Endothelial cell of umbilical vein (primary cell): ENCODE results near the gene FAM20A. TPM values are rescaled to one million over a fixed set of nuclear protein-coding genes. Genes with fewer than 3 reads are reported as not detected.

Source experiments
- BruUV-seq: library from RNA; stranded (reverse); fragments of 400-500 nt; replicated peaks from 2 replicates; lab custom pipeline; 2021; lab: Mats Ljungman, UMichigan
- CTCF ChIA-PET: fragments of 300-600, 350-600 bp; sonication (Branson Sonifier 250); formaldehyde crosslinking; loops from one replicate; lab custom pipeline; 2021; ENCODE audit warnings: antibody characterized with exemption, inconsistent platforms; lab: Charles Lee
- POLR2A ChIA-PET: fragments of 300-600, 350-600 bp; sonication (Branson Sonifier 250); formaldehyde crosslinking; loops from one replicate; lab custom pipeline; 2021; ENCODE audit warnings: antibody characterized with exemption, inconsistent platforms; lab: Charles Lee
- DNase-seq: peaks from one replicate; pipeline ENCODE4 v3.0.0-alpha.2; 2011; ENCODE audit warnings: low read depth, low spot score
- FAIRE-seq: peaks from 2 replicates; lab custom pipeline; 2011; peaks lifted over from hg19 to GRCh38; lab: Jason Lieb, UNC
- H2AFZ ChIP-seq: 2 replicates; pipeline ENCODE4 v1.6.0; 2012; ENCODE audit warnings: low read depth, low read length, control low read depth, inconsistent platforms
- H3K27ac ChIP-seq: 2 replicates; pipeline ENCODE4 v1.5.1; 2011; ENCODE audit warnings: low read depth, mild to moderate bottlenecking, control low read depth, low read length, moderate library complexity; ENCODE audit not compliant: insufficient read depth
- H3K27me3 ChIP-seq, 2 experiments: 2 replicates each; pipeline versions ENCODE4 v1.6.0 to v1.6.1; 2011; ENCODE audit warnings: low read length in 2 of 2, mixed read lengths in 1 of 2; ENCODE audit not compliant: control insufficient read depth in 2 of 2, insufficient read depth in 2 of 2
- H3K36me3 ChIP-seq, 2 experiments: 2 replicates in 1 of 2; 3 replicates in 1 of 2; pipeline ENCODE4 v1.5.1; 2011; ENCODE audit warnings: low read length in 2 of 2, mild to moderate bottlenecking in 1 of 2, moderate library complexity in 1 of 2; ENCODE audit not compliant: control insufficient read depth in 2 of 2, insufficient read depth in 2 of 2; ENCODE audit errors: extremely low read depth in 1 of 2
- H3K4me1 ChIP-seq: 3 replicates; pipeline ENCODE4 v1.5.1; 2011; ENCODE audit warnings: mild to moderate bottlenecking, low read length; ENCODE audit not compliant: control insufficient read depth, insufficient read depth; ENCODE audit errors: extremely low read depth
- H3K4me2 ChIP-seq: 2 replicates; pipeline ENCODE4 v1.6.1; 2011; ENCODE audit warnings: low read length, control low read depth, mixed read lengths; ENCODE audit not compliant: insufficient read depth
- H3K4me3 ChIP-seq, 3 experiments: fragments of 200-600 bp in 1 of 3; sonication (generic), shearing (Covaris generic) in 1 of 3; replicated peaks in 1 of 3; 2 replicates each; pipeline ENCODE4 v1.5.1; 2011 to 2016; ENCODE audit warnings: control low read depth in 3 of 3, low read length in 3 of 3, mild to moderate bottlenecking in 2 of 3, inconsistent platforms in 1 of 3, low read depth in 1 of 3, moderate library complexity in 1 of 3; ENCODE audit not compliant: insufficient read depth in 1 of 3
- H3K79me2 ChIP-seq: 2 replicates; pipeline ENCODE4 v1.6.0; 2012; ENCODE audit warnings: low read length, inconsistent platforms; ENCODE audit not compliant: control insufficient read depth, insufficient read depth
- H3K9ac ChIP-seq: replicated peaks from 2 replicates; pipeline ENCODE3; 2011; ENCODE audit warnings: low read length, control low read depth; ENCODE audit not compliant: insufficient read depth; ENCODE audit errors: extremely low read depth
- H3K9me1 ChIP-seq: replicated peaks from 3 replicates; pipeline ENCODE4 v1.6.0; 2011; ENCODE audit warnings: mild to moderate bottlenecking, low read length; ENCODE audit not compliant: control insufficient read depth, insufficient read depth; ENCODE audit errors: extremely low read depth
- H3K9me3 ChIP-seq: replicated peaks from 2 replicates; pipeline ENCODE4 v1.5.1; 2012; ENCODE audit warnings: low read length, inconsistent platforms; ENCODE audit not compliant: control insufficient read depth, insufficient read depth
- H4K20me1 ChIP-seq: replicated peaks from 2 replicates; pipeline ENCODE3; 2011; ENCODE audit warnings: mild to moderate bottlenecking, low read length; ENCODE audit not compliant: control insufficient read depth, insufficient read depth; ENCODE audit errors: extremely low read depth
- EZH2 ChIP-seq: IDR thresholded peaks from 2 replicates; pipeline ENCODE4 v1.6.1; 2012; ENCODE audit warnings: borderline replicate concordance, low read depth, mild to moderate bottlenecking, moderate library complexity, low read length, inconsistent platforms; ENCODE audit not compliant: severe bottlenecking
- FOS ChIP-seq: IDR thresholded peaks from 2 replicates; pipeline ENCODE4 v1.6.1; 2011; ENCODE audit warnings: mild to moderate bottlenecking, low read length, moderate library complexity, borderline replicate concordance; ENCODE audit not compliant: insufficient read depth
- GATA2 ChIP-seq: IDR thresholded peaks from 2 replicates; pipeline ENCODE4 v1.7.0; 2011; ENCODE audit warnings: low read depth, mild to moderate bottlenecking, moderate library complexity, mixed read lengths, low read length; ENCODE audit not compliant: insufficient read length, insufficient read depth
- JUN ChIP-seq: IDR thresholded peaks from 2 replicates; pipeline ENCODE4 v1.6.1; 2011; ENCODE audit warnings: borderline replicate concordance, low read depth; ENCODE audit not compliant: insufficient read length, insufficient read depth
- MYC ChIP-seq: IDR thresholded peaks from one replicate; pipeline ENCODE4 v1.6.1; 2011; ENCODE audit warnings: mild to moderate bottlenecking, low read depth, low read length
- POLR2A ChIP-seq: IDR thresholded peaks from 2 replicates; pipeline ENCODE4 v1.6.1; 2012; ENCODE audit warnings: low read depth, mild to moderate bottlenecking, control low read depth, low read length
- POLR2AphosphoS5 ChIP-seq: IDR thresholded peaks from 2 replicates; pipeline ENCODE4 v1.6.1; 2012; ENCODE audit warnings: low read depth, mild to moderate bottlenecking, control low read depth, low read length, moderate library complexity; ENCODE audit not compliant: insufficient read depth
- dilution Hi-C: fragments of 300-500 bp; cut with MboI; formaldehyde crosslinking; loops from one replicate; pipeline ENCODE4 v1.15.0; 2019; ENCODE audit warnings: low sequenced_read_pairs; ENCODE audit not compliant: extremely low pct_ligation_motif_present
- intact Hi-C: fragments of 100-400 bp; cut with micrococcal nuclease; formaldehyde crosslinking; loops from one replicate; pipeline ENCODE4 v1.10.0; 2022
- polyA plus RNA-seq, 4 experiments: library from polyadenylated mRNA; depleted of rRNA in 3 of 4; stranded (reverse) in 3 of 4; unstranded in 1 of 4; fragments of >200 nt; gene quantifications; 2 replicates each; pipeline versions ENCODE4 v1.2.1 to v1.2.3, GENCODE V29; 2011 to 2012; ENCODE audit warnings: missing spikeins in 1 of 4
- total RNA-seq: library from RNA; stranded (reverse); gene quantifications from 2 replicates; pipeline ENCODE4 v1.2.3, GENCODE V29; 2021
- TF ChIP-seq, protein P1 (sequence below): IDR thresholded peaks from 2 replicates; pipeline ENCODE4 v1.6.1; 2011; ENCODE audit not compliant: insufficient read depth, insufficient read length
- TF ChIP-seq, protein P2 (sequence below), 2 donors: IDR thresholded peaks; 1 replicate in 1 of 2; 2 replicates in 1 of 2; pipeline ENCODE4 v1.5.1; 2011; ENCODE audit warnings: low read length in 2 of 2, mild to moderate bottlenecking in 2 of 2, moderate library complexity in 2 of 2, control low read depth in 1 of 2, inconsistent platforms in 1 of 2, low read depth in 1 of 2; ENCODE audit not compliant: insufficient read depth in 1 of 2; ENCODE audit errors: extremely low read depth in 1 of 2

Gene FAM20A
- total and polyA plus RNA-seq, 2 donors (not counting 3 experiments of a cell fraction or from before 2014, with no cell fraction given) = not detected

DNA sequence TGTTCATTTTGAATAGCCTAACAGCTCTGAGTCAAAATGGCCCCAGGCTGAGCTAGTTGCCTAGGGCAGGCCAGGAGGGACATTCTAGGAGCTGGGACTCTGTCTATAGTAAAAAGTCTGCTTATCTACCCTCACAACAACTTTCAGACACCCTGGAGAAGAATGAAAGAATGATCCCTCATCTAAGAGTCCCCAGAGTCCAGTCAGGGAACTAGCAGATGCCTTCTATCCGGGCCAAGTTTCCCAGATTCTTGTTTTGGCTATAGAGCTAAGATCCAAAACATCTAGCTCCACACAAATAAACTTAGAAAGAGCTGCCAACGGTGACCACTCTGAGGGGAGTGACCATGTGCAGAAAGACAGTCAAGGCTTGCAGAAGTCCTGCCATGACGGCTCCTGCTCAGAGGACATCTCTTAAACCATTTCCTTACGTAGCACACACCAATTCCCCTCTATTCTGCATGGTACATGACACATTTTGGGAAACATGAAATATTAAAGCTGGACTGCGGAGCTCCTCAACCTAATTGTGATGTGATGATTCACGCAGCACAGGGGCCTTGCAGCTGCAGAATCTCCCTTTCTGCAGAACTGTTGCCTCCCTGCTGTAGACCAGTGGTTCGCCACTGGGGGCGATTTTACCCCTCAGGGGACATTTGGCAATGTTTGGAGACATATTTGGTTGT is 24.2 kb downstream of the FAM20A start:
- no peak overlapping the region for H3K27ac ChIP-seq
- H3K9me1 ChIP-seq = no peaks in the 10 kb centered on the region
- no peak overlapping the region for H3K9ac ChIP-seq
- H4K20me1 ChIP-seq = no peaks in the 10 kb centered on the region
- H3K4me3 ChIP-seq = no peak overlapping the region
- no TSS peak for BruUV-seq
- no peaks in the 10 kb centered on the region for H3K36me3 ChIP-seq
- no peaks in the 10 kb centered on the region for H3K4me1 ChIP-seq
- dilution Hi-C loops (no loop called here), intact Hi-C loops (no loop called here)
- H3K4me2 ChIP-seq = no peak overlapping the region
- FAIRE-seq = no peak
- no peaks in the 10 kb centered on the region for H3K79me2 ChIP-seq
- DNase-seq = no peak
- peaks cover 4 to 8% of the 10 kb centered on the region in 2 experiments for H3K27me3 ChIP-seq
- no peaks in the 10 kb centered on the region for H3K9me3 ChIP-seq
- POLR2A ChIA-PET = no interaction called here
- CTCF ChIA-PET = no interaction called here
- TF ChIP-seq GATA2 = no peak
- TF ChIP-seq, protein P1, sequence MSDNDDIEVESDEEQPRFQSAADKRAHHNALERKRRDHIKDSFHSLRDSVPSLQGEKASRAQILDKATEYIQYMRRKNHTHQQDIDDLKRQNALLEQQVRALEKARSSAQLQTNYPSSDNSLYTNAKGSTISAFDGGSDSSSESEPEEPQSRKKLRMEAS = no peak
- no peak for TF ChIP-seq JUN
- no peak for TF ChIP-seq FOS
- TF ChIP-seq POLR2AphosphoS5 = no peak
- no peak for TF ChIP-seq MYC
- no peak for TF ChIP-seq EZH2
- TF ChIP-seq, protein P2, sequence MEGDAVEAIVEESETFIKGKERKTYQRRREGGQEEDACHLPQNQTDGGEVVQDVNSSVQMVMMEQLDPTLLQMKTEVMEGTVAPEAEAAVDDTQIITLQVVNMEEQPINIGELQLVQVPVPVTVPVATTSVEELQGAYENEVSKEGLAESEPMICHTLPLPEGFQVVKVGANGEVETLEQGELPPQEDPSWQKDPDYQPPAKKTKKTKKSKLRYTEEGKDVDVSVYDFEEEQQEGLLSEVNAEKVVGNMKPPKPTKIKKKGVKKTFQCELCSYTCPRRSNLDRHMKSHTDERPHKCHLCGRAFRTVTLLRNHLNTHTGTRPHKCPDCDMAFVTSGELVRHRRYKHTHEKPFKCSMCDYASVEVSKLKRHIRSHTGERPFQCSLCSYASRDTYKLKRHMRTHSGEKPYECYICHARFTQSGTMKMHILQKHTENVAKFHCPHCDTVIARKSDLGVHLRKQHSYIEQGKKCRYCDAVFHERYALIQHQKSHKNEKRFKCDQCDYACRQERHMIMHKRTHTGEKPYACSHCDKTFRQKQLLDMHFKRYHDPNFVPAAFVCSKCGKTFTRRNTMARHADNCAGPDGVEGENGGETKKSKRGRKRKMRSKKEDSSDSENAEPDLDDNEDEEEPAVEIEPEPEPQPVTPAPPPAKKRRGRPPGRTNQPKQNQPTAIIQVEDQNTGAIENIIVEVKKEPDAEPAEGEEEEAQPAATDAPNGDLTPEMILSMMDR (IDR thresholded peaks at IDR 0.05; ENCODE audit: extremely low read depth in 1 of 2, insufficient read depth in 1 of 2, low read depth in 1 of 2, low read length in 2 of 2) = no peak
- no peak for TF ChIP-seq POLR2A
- H2AFZ ChIP-seq = no peak overlapping the region
